GM11168 (cell line): ENCODE results near the gene SNX5.

Source experiments
- in situ Hi-C: fragments of 300-500 bp; cut with MboI; formaldehyde crosslinking; loops from one replicate; pipeline ENCODE4 v1.12.0; 2022; ENCODE audit warnings: low sequenced_read_pairs; ENCODE audit not compliant: unreplicated experiment

SNX5 gene

GRCh38 chr20:17943343-17943742 is 25.3 kb downstream of the SNX5 start:
- in situ Hi-C loops = loop anchor here (25.0 kb wide), 1 partner anchor 406 kb away; the partner anchor contains the start of gene BFSP1

DNA sequence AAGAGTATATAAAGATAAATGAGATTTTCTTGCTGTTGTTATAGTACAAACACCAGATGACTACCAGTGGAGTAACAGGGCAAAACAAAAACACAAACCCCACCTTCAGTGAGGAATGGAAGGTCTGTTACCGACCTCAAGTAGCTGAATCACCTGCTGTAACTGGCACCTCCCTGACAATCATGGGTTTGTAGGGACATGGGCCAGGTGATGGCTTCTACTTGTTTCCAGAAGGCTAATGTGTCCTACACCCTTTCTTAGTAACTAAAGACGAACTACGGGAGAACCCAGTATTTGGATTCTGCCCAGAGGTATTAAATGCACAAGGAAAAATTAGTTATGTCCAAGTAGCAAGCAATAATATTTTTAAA is 26.8 kb downstream of the SNX5 start:
- in situ Hi-C loops = loop anchor here (25.0 kb wide), 1 partner anchor 405 kb away; the partner anchor contains the start of gene BFSP1

GRCh38 chr20:17941087-17941825 is 27.3 kb downstream of the SNX5 start:
- in situ Hi-C loops = loop anchor here (25.0 kb wide), 1 partner anchor 404 kb away; the partner anchor contains the start of gene BFSP1

GRCh38 chr20:17940224-17940971 is 28.2 kb downstream of the SNX5 start:
- in situ Hi-C loops = loop anchor here (25.0 kb wide), 1 partner anchor 403 kb away; the partner anchor contains the start of gene BFSP1

DNA sequence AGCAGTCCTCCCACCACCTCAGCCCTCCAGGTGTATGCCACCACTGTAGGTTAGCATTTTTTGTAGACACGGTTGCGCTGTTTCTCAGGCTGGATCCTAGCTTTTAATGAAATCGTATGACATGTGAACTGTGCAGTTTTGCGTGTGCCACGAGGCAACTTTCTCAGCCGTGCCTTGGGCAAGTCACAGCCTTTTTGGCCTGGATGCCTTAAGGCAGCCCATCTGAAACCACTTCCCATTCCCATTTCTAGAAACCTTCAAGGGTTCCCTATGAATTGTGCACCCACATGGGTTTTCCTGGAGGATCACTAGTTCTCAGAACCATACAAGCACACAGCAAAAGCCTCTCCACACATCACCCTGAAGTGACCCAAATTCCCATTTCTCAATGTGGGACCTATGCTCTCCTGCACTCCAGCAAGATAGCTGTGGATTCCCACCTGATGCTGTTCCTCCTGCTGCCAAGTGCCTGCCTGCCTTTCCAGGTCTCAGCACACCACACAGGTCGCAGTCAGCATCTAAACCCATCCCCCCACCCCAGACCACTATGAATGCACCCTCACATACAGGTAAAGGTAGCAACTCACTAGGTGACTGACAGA is 28.9 kb downstream of the SNX5 start:
- in situ Hi-C loops = loop anchor here (25.0 kb wide), 1 partner anchor 402 kb away; the partner anchor contains the start of gene BFSP1

DNA sequence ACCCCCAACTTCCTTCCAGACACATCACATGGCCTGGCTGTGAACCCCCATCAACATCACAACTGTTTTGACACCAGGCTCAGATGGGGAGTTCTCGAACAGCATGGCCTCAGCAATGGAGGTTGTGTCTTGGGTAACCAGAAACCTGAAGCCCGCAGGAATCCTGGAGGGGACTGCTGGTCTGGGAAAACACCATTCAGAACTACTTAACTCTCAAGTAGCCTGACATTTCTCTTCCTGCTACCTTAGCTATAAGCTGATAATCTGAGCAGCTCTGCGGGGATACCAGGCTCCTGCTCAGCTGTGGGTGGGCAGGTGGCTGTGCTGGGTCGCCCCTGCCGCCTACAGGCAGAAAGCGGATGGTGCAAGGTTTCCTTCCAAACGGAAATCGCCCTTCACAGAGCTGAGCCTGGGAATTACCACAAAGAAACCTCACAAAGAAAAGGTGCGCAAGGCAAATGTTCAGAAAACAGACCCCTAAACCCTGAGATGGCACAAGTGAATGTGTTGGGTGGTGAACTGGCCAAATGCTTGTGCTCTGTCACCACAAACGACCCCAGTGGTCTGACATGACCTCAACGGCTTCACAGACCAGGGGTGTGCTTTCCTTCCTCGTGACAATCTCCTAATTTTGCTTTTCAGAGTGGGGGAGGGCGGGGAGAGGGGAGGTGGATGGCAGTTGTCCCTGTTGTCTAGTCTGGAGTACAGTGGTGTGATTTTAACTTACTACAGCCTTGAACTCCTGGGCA is 29.5 kb downstream of the SNX5 start:
- in situ Hi-C loops = loop anchor here (25.0 kb wide), 1 partner anchor 402 kb away; the partner anchor contains the start of gene BFSP1

GRCh38 chr20:17936761-17937732 is 31.5 kb downstream of the SNX5 start:
- in situ Hi-C loops = loop anchor here (25.0 kb wide), 1 partner anchor 400 kb away; the partner anchor contains the start of gene BFSP1

GRCh38 chr20:17936286-17936760 is 32.3 kb downstream of the SNX5 start:
- in situ Hi-C loops = loop anchor here (25.0 kb wide), 1 partner anchor 399 kb away; the partner anchor contains the start of gene BFSP1

GRCh38 chr20:17935761-17936160 is 32.8 kb downstream of the SNX5 start:
- in situ Hi-C loops = loop anchor here (25.0 kb wide), 1 partner anchor 398 kb away; the partner anchor contains the start of gene BFSP1

GRCh38 chr20:17935186-17935585 is 33.4 kb downstream of the SNX5 start:
- in situ Hi-C loops = loop anchor here (25.0 kb wide), 1 partner anchor 398 kb away; the partner anchor contains the start of gene BFSP1

- in situ Hi-C loops = loop anchor here (25.0 kb wide), 1 partner anchor 397 kb away; the partner anchor contains the start of gene BFSP1
Measured at GRCh38 chr20:17934141-17934862, 34.3 kb downstream of the SNX5 start.

- in situ Hi-C loops = loop anchor here (25.0 kb wide), 1 partner anchor 396 kb away; the partner anchor contains the start of gene BFSP1
Measured at GRCh38 chr20:17933711-17934110, 34.9 kb downstream of the SNX5 start.

DNA sequence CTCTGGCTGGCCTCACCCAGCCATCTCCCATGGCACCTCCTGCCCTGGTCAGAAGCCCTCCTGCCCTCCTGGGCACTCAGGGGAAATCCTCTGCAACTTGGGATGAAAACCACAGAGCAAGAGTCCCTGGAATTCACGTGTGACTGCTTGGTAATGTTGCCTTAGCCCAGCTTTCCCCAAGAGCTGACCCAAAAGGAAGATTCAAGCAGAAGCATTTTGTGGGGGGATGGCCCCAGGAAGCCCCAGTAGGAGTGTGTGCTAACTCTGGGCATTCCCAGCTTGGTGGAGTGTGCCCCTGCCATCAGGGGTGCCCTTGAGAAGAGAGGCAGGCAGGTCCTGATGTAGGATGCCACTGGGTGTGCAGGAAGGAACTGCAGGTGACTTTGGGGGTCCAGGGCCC is 35.5 kb downstream of the SNX5 start:
- in situ Hi-C loops = loop anchor here (25.0 kb wide), 1 partner anchor 396 kb away; the partner anchor contains the start of gene BFSP1

GRCh38 chr20:17932396-17932795 is 36.2 kb downstream of the SNX5 start:
- in situ Hi-C loops = loop anchor here (25.0 kb wide), 1 partner anchor 395 kb away; the partner anchor contains the start of gene BFSP1

DNA sequence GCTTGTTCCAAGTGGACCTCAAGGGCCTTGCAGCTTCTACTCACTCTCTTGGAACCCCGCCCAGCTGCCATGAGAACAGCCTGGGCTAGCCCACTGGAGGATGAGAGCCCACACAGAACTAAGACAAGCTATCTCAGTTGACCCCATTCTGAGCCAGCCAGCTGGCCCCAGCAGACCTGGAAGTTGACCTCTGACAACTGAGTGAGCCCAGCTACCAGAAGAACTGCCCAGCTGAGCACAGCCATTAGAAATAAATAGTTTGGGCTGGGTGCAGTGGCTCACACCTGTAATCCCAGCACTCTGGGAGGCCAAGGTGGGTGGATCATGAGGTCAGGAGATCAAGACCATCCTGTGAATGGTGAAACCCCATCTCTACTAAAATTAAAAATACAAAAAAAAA is 37.1 kb downstream of the SNX5 start:
- in situ Hi-C loops = loop anchor here (25.0 kb wide), 1 partner anchor 394 kb away; the partner anchor contains the start of gene BFSP1

DNA sequence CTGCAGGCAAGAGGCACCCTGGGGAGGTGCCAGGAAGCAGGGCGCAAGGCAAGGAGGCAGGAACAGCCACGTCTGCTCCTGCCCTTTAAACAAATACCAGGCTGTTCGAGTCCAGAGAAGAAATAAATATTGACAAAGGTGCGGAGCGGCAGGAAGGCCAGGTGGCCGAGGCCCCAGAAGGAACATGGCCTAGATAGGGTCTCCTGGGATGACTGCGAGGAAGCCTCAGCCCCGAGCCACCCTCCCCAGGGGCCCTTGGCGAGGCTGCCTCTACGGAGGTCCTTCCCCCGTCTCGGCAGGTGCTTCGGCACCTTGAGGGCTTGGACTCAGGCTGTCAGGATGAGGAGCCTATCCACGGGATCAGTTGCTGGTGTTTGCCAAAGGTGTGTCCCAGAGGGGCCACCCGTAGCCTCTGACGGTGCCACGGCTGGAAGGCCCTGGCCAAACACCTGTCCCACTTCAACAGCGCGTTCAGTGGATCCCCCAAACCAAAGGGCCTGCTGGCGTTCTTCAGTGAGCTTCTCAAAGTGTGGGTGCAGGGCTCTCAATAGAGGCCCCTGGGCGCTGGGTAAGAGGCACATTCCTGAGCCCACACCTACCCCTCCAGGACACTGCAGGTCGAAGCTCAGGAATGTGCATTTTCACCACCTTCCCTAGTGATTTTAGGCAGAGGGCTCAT is 39.8 kb downstream of the SNX5 start:
- in situ Hi-C loops = loop anchor here (25.0 kb wide), 1 partner anchor 391 kb away; the partner anchor contains the start of gene BFSP1

GRCh38 chr20:17928211-17928611 is 40.4 kb downstream of the SNX5 start:
- in situ Hi-C loops = loop anchor here (25.0 kb wide), 1 partner anchor 391 kb away; the partner anchor contains the start of gene BFSP1
